SK-MEL-5 (cell line): Measurements from ENCODE around the gene IVL. TPM values are rescaled to one million over a fixed set of nuclear protein-coding genes. Genes with fewer than 3 reads are reported as not detected.

Source experiments
- DNase-seq: peaks from one replicate; pipeline ENCODE4 v3.0.0-alpha.2; 2016; ENCODE audit warnings: low read depth, low spot score
- in situ Hi-C: cut with HindIII; loops from 2 replicates; pipeline ENCODE4 v1.10.0; 2016; ENCODE audit warnings: low sequenced_read_pairs, high pct_unique_total_duplicates, low pct_unique_long_range_greater_than_20kb
- total RNA-seq: library from RNA; depleted of rRNA; stranded (reverse); fragments of >200 nt; shearing (Covaris generic); gene quantifications from 2 replicates; pipeline ENCODE4 v1.2.3, GENCODE V29; 2014; rRNA removed

The IVL gene
- total RNA-seq, 1 experiment from 2014 or later = not detected

DNA sequence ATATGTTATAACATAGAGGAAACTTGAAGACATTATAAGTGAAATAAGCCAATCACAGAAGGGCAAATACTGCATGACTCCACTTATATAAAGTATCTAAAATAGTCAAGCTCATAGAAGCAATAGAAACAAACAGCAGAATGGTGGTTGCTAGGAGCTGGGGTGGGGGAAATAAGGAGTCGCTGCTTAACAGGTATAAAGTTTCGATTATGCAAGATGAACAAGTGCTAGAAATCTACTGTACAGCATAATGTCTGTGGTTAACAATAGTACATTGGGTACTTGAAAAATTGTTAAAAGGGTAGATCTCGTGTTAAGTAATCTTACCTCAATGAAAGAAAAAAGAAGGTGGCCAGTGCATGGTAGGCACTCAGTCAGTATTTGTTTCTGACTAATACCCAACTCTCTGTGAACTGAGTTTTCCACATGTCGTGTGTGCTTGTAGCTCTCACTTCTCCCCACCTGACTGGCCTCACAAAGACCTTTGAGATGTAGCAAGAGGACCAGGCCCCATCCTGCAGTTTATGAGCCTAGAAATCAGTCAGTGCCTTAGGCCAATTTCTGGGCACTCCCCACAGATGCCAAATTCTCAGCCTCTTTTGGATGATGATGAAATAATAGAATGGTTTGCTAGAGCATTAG lies 23.9 kb downstream of the IVL start:
- in situ Hi-C loops = no loop called here
- DNase-seq = no peak

DNA sequence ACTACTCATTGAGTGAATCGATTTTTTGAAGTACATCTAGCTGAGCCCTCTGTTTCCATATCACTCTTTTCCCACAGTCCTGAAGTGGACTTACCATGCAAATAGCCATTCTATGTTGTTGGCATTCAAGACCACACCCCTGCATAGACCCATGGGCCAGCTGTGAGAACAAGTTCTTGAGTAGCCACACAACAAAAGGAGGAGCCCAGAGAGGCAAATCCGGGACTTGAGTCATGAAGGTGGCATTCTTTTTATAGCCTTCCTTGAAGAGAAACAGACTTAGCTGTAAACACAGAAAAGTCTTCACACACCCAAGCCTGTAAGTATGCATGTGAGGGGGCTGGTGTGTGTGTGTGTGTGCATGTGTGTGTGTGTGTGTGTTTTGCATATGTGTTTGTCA lies 24.9 kb downstream of the IVL start:
- DNase-seq = no peak
- in situ Hi-C loops = no loop called here

DNA sequence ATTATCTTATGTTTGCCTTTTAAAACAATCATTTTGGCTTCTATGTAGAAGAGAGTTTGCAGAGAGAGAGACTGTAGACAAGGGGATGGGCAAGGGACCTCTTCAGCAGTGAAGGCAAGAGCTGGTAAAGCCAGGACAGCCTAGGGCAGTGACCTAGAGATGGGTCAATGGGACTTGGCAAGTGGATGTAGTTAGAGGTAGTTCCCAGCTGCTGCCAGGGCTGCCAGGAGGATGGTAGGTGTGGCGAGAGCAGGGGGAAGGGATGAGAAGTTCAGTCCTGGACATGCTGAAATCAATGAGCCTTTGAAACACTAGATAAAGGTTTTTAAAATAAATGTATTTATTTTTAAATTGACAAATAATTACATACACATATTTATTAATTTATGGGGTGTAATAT lies 32.3 kb downstream of the IVL start:
- DNase-seq = no peak
- in situ Hi-C loops = no loop called here

DNA sequence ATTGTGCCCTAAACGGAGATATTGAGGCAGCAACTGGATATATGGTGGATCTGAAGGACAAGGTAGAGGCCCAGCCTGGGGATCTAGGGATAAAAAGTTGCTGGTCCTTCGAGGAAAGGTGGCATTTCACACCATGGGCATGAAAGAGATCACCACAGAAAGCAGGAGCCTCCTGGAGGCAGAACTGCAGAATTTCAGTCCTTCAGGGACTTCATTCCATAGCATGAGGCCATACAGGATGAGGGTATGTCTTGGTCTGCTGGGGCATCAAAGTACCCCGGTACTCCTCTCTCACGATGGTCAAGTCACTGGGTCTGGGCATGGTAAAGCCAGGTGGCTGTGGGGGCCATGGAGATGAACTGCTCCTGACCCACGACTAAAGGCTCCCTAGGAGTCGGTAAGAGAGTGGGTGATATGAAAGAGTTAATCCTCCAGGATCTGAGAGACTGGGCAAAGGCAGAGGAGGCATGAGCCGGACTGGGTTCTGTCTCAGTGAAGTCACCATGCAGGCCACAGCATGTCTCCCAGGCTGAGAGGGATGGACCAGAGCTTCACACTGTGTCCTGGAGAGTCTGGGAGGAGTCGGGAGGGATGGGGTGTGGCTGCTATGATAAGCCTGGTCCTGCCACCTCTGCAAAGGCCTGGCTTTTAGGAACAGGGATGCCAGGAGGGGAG lies 32.8 kb downstream of the IVL start:
- in situ Hi-C loops = no loop called here
- peak; percentile 47 for DNase-seq

DNA sequence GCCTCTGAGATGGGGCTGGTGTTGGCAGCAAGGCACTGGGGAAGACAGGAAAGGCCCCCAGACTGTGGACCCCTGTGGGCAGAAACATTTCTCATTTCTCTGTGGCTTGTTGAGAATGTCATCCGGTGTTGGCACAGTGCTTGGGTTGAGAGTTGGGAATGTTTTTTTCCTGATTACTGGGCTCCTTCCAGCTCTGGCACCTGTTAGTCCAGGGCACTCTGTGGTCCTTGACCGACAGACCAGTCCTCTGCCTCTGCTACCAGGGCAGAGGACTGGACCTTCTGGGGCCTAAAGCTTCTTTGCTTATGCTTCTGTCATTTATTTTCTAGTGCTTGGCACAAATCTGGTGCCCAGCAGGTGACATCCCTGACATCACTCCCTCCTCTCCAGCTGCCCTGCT lies 33.8 kb downstream of the IVL start:
- in situ Hi-C loops = no loop called here
- DNase-seq = no peak

DNA sequence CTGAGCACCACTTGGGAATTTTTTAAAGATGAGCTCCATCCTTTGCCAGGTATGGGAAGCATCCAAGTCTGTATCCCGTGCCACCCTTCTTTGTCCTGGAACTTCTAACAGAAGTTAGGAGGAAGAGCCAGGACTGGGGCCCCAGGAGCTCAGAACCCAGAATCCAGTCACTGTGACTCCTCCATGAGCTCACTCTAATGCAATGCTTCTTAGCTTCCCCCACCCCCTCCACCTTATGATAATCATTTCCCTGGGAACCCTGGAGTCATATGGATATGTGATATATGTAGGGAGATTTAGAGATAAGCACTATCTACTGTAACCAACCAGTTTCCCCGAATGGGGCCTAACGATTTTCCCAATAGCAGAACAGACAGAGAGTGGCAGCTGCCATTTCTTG lies 37.9 kb downstream of the IVL start:
- DNase-seq = no peak
- in situ Hi-C loops = no loop called here

DNA sequence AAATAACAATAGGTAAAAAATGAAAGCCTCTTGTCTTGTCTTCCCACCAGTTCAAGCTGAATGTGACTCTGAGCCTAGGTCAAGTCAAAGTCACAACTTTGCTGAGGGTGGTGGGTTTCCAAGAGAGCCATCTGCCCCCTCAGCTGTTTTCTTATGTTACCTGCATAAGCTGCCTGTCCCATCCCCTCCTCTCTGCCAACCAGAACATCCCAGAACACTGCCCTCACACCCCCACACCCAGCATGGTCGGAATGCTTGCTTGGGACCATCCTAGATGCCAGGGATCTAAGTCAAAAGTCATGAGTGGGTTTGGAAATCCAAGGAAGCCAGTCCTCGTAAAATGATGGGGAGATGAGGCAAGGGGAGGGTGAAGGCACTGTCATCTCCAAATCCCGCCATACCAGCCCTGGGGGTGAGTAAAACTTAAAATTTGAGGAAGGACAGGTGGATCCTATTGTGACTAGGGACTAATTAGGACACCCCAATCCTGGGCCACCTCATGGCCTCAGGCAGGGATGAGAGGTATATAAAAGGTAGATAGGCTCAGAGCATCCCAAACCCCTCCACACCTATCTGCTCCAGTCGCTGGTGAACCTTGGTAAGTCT lies 38.4 kb downstream of the IVL start, which contains the start of gene SPRR5:
TSS of gene SPRR5 (plus strand) at position 556 of the 606 bp plus-strand sequence. CDS start 1,349 bp downstream, outside the sequence.
- DNase-seq = no peak
- in situ Hi-C loops = no loop called here

DNA sequence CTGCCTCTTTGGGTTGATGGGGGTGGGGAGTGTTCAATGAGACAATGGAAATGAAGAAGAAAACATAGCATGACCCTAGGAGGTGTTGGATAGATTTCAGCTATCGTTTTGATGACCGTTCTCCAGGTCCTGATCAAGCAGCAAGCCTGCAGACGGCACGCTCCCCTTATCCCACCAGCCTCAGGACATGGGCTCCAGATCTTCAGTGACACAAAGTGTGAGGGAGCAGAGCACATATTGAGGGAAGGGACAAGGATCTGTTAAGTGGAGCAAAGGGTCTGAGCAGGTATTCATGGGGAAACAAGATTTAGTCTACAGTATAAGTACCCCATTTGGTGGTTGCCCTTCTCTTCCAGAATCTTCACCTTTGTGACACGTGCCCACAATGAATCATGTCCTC lies 43.4 kb downstream of the IVL start:
- DNase-seq = no peak
- in situ Hi-C loops = no loop called here

DNA sequence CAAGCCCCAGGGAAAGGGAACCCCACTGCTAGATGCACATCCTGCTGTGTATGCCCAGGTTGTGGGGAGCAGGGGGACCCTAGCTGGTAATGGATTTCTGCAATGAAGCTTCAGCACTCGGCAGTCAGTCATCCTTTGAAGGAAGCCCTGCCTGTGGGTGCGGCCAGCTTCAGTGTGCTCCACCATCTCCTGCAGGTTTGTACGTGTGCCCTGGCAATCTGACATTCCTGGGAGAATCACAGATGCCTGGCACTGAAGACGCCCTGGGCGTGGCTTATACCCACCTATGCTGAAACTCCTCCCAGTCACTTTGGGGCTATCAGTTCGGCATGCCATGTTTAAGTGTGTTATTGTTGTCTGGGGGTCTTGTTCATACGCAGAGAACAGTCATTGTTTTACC lies 45.4 kb downstream of the IVL start:
- DNase-seq = no peak
- in situ Hi-C loops = no loop called here

DNA sequence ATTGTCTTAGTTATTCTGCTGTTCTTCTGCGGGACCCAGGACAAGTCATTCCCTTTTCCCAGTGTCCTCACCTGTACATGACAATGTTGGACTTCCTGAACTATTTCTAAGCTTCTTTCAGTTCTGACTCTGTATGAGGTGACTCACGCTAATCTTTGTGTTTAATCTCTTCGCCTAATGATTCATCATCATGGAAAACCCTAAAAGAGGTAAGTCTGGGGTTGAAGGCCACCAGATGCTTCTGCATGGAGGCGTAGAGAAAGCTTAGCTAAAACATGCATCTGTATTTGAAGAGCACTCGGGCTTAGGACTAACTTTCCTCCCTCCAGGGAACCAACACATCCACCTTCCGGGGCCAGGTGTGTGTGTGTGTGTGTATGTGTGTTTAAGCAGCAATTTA lies 46.1 kb downstream of the IVL start:
- no peak for DNase-seq
- in situ Hi-C loops = no loop called here

DNA sequence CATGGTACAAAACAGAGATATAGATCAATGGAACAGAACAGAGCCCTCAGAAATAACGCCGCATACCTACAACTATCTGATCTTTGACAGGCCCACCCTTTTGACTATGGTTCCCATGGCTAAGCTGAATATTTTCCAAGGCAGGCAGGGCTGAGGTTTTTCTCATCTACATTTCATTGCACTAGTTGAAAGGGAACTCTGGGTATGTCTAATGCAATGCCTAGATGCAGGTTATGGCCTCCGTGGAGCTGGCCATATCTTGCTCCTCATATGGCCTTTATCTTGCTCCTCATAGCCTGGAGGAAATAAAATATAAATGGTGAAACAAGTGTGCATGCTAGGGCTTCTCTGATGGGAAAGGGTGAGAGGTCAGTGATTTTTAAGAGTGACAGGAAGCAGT lies 49.2 kb downstream of the IVL start:
- DNase-seq = no peak
- in situ Hi-C loops = no loop called here

DNA sequence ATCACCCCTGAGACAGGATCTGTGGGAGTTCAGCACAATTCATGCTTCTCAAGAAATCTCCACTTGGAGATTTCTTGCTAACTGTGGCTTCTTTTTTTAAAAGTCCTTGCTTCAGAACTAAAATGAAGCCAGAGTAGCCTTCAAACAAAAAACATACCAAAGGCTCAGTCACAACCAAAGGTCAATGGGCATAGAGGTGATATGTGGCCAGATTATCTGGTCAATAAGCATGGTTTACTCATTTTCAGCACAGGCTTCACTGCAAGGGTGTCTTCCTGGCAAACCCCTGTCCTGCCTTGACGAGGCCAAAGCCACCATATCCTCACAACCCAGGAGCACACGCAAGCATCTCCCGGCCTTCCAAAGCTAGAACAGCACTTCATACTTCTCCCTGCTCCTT lies 50.9 kb downstream of the IVL start:
- no peak for DNase-seq
- in situ Hi-C loops = no loop called here

DNA sequence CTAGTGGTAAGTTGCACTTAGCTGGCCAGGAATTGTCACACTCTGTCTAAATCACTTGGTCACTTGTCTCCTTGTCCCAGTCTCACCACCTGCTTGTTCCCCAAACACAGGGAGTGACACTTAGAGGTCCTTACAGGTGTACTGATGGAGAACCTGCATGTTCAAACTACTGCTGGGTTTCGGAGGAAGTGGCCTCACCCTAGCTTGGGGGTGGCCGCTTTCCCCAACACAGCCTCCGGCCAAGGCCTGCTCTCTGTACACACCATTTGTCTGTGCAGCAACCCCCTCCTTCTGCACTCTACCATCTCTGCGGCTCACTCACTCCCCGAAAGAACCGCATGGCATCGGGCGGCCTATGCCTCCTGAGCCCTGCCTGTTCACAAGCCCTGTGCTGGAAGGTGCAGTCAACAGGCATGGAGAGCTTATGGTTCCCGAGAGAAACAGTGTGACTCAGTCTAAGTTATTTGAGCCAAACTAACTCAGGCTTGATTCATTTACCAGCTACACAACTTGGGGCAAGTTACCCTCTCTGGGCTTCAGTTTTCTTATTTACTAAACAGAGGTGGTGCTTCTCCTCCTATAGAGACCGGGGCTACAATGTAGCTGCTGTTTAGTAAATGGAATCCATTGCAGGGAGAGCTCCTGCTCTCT lies 51.6 kb downstream of the IVL start:
- in situ Hi-C loops = no loop called here
- DNase-seq = no peak

DNA sequence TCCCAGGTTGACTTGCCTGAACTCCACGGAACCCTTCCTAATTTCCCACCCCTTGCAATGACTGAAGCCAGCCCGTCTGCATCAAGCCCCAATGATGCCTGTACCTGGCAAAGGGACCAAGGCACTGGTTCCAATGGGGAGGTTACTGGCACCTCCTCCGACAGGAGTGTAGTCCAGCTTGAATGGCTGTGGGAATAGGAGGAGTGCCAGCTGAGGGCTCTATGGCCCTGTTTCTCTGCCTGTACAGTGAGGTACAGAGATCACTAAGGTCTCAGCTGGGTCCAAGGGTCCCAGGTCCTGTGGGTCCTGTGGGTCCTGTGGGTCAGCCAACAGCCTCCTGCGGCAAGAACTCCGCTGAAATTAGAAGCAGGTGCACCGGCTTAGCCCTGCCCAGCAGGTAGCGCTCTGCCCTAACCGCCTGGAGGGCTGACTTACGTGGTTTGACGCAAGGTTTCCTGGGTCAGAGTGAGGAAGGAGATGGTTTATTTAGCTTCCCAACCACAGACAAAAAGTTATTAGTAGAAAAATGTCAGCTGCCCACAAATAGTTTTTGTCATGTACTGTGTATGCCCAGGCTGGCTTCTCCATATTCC lies 52.2 kb downstream of the IVL start:
- peak; percentile 32 for DNase-seq
- in situ Hi-C loops = no loop called here

Other genes with a start within 250 kb of the IVL start
- not detected in 2 replicates for gene LCE2D, start 245.2 kb upstream of the IVL start, total RNA-seq
- gene LCE2C, start 233.3 kb upstream of the IVL start, total RNA-seq = not detected in 2 replicates
- gene LCE2B, start 222.4 kb upstream of the IVL start, total RNA-seq = not detected in 2 replicates
- 2.5 and 3.3 TPM in 2 replicates for gene LCE2A, start 210.2 kb upstream of the IVL start, total RNA-seq
- not detected in 2 replicates for gene LCE4A, start 200.4 kb upstream of the IVL start, total RNA-seq
- not detected in 2 replicates for gene KPRP, start 150.5 kb upstream of the IVL start, total RNA-seq
- not detected in 2 replicates for gene LCE1F, start 133.4 kb upstream of the IVL start, total RNA-seq
- not detected in 2 replicates for gene LCE1E, start 122.3 kb upstream of the IVL start, total RNA-seq
- not detected in 2 replicates for gene LCE1D, start 111.8 kb upstream of the IVL start, total RNA-seq
- gene LCE1C, start 101.9 kb upstream of the IVL start, total RNA-seq = not detected in 2 replicates
- not detected in 2 replicates for gene LCE1B, start 96.6 kb upstream of the IVL start, total RNA-seq
- gene LCE1A, start 81.1 kb upstream of the IVL start, total RNA-seq = not detected in 2 replicates
- gene LCE6A, start 65.7 kb upstream of the IVL start, total RNA-seq = not detected in 2 replicates
- not detected in 2 replicates for gene LCE7A, start 48.5 kb upstream of the IVL start, total RNA-seq
- not detected in 2 replicates for gene SMCP, start 30.2 kb upstream of the IVL start, total RNA-seq
- gene SPRR5, start 38.7 kb downstream of the IVL start, total RNA-seq = not detected in 2 replicates
- gene SPRR4, start 62.1 kb downstream of the IVL start, total RNA-seq = not detected in 2 replicates
- gene SPRR1A, start 75.5 kb downstream of the IVL start, total RNA-seq = not detected in 2 replicates
- not detected in 2 replicates for gene SPRR3, start 93.2 kb downstream of the IVL start, total RNA-seq
- gene SPRR1B, start 122.7 kb downstream of the IVL start, total RNA-seq = not detected in 2 replicates
- 26.7 and 39.8 TPM in 2 replicates for gene SPRR2D, start 132.6 kb downstream of the IVL start, total RNA-seq
- gene SPRR2A, start 149.0 kb downstream of the IVL start, total RNA-seq = not detected in 2 replicates
- gene SPRR2B, start 163.1 kb downstream of the IVL start, total RNA-seq = not detected in 2 replicates
- gene SPRR2E, start 186.0 kb downstream of the IVL start, total RNA-seq = not detected in 2 replicates
- 0.18 and 0.51 TPM in 2 replicates for gene SPRR2F, start 205.0 kb downstream of the IVL start, total RNA-seq
- not detected in 2 replicates for gene SPRR2G, start 242.3 kb downstream of the IVL start, total RNA-seq